AG10803 (cell line): ENCODE results near the gene DNASE1L1.

Experiments
- DNase-seq: peaks from one replicate; pipeline ENCODE4 v3.0.0; 2010; ENCODE audit warnings: low read depth
- H3K4me3 ChIP-seq: 2 replicates; pipeline ENCODE4 v1.5.1; 2011; ENCODE audit warnings: mild to moderate bottlenecking, low read length, control low read depth
- CTCF ChIP-seq: conservative IDR thresholded peaks from 2 replicates; pipeline ENCODE4 v1.5.1; 2011; ENCODE audit warnings: mild to moderate bottlenecking, low read length, control low read depth, inconsistent platforms

The DNASE1L1 gene

GRCh38 chrX:154409222-154409871 is at the start of gene DNASE1L1:
Gene DNASE1L1 (minus strand): TSS chrX:154409254. CDS start chrX:154405568, 3,686 bp downstream.
- peak within 1 kb of the TSS; percentile 55 for H3K4me3 ChIP-seq
- TF ChIP-seq CTCF, result no peak
- DNase-seq, result peak; percentile 76

GRCh38 chrX:154458116-154458953 is 49.3 kb upstream of the DNASE1L1 start, which contains the start of gene PLXNA3:
Gene PLXNA3 (plus strand): TSS chrX:154458281. CDS start chrX:154460184, 1,903 bp downstream.
- TF ChIP-seq CTCF, result no peak
- peak within 1 kb of the TSS; percentile 66 for H3K4me3 ChIP-seq
- DNase-seq, result peak; percentile 31

GRCh38 chrX:154457491-154458115 is 48.5 kb upstream of the DNASE1L1 start:
- TF ChIP-seq CTCF, result no peak
- peak overlapping the region; percentile 55 for H3K4me3 ChIP-seq
- DNase-seq, result no peak

GRCh38 chrX:154452823-154453222 is 43.8 kb upstream of the DNASE1L1 start:
- no peak overlapping the region for H3K4me3 ChIP-seq
- no peak for TF ChIP-seq CTCF
- no peak for DNase-seq

- TF ChIP-seq CTCF, result no peak
- DNase-seq, result no peak
- H3K4me3 ChIP-seq, result no peak overlapping the region
Observed at GRCh38 chrX:154450312-154450711, 41.3 kb upstream of the DNASE1L1 start.

GRCh38 chrX:154449618-154450017 is 40.6 kb upstream of the DNASE1L1 start:
- no peak overlapping the region for H3K4me3 ChIP-seq
- DNase-seq, result no peak
- TF ChIP-seq CTCF, result no peak
